H1 (cell line): Measurements from ENCODE around the gene PDE1C. TPM values are rescaled to one million over a fixed set of nuclear protein-coding genes. Genes with fewer than 3 reads are reported as not detected.

ENCODE experiments used
- CTCF ChIA-PET: fragments of 300-600 bp; sonication (Branson Sonifier 250); formaldehyde crosslinking; loops from one replicate; lab custom pipeline; 2021; ENCODE audit not compliant: partially characterized antibody; lab: Charles Lee
- POLR2A ChIA-PET: fragments of 300-600 bp; sonication (Branson Sonifier 250); formaldehyde crosslinking; loops from one replicate; lab custom pipeline; 2021; ENCODE audit warnings: inconsistent platforms; ENCODE audit not compliant: partially characterized antibody; lab: Charles Lee
- DNase-seq, 2 experiments: peaks; one replicate each; pipeline versions ENCODE4 v3.0.0 to v3.0.0-alpha.2; 2010 to 2022; ENCODE audit warnings: low spot score in 2 of 2, low read depth in 1 of 2, mixed read lengths in 1 of 2
- FAIRE-seq: peaks from 2 replicates; lab custom pipeline; 2011; peaks lifted over from hg19 to GRCh38; lab: Jason Lieb, UNC
- H2AFZ ChIP-seq: 2 replicates; pipeline ENCODE4 v1.8.1; 2012; ENCODE audit warnings: low read length, inconsistent platforms
- H2AK5ac ChIP-seq: 2 replicates; pipeline ENCODE4 v1.6.1; 2013; ENCODE audit warnings: low read depth, low read length
- H2BK120ac ChIP-seq: replicated peaks from 2 replicates; pipeline ENCODE3; 2013; ENCODE audit warnings: low read depth, low read length, inconsistent platforms
- H2BK12ac ChIP-seq: 2 replicates; pipeline ENCODE4 v1.6.1; 2013; ENCODE audit warnings: low read depth, low read length
- H2BK15ac ChIP-seq: 2 replicates; pipeline ENCODE4 v1.6.1; 2013; ENCODE audit warnings: low read length
- H2BK20ac ChIP-seq: 2 replicates; pipeline ENCODE4 v1.6.1; 2013; ENCODE audit warnings: low read length
- H2BK5ac ChIP-seq: 2 replicates; pipeline ENCODE4 v1.6.1; 2013; ENCODE audit warnings: low read depth, low read length
- H3K14ac ChIP-seq: 2 replicates; pipeline ENCODE4 v1.6.1; 2013; ENCODE audit warnings: inconsistent platforms; ENCODE audit not compliant: insufficient read length
- H3K18ac ChIP-seq: 2 replicates; pipeline ENCODE4 v1.6.1; 2013; ENCODE audit warnings: low read length; ENCODE audit errors: extremely low read depth
- H3K23ac ChIP-seq: 2 replicates; pipeline ENCODE4 v1.6.1; 2013; ENCODE audit warnings: inconsistent platforms; ENCODE audit not compliant: insufficient read length
- H3K23me2 ChIP-seq: 2 replicates; pipeline ENCODE4 v1.6.1; 2013; ENCODE audit warnings: low read depth, low read length
- H3K27ac ChIP-seq: 2 replicates; pipeline ENCODE4 v1.6.1; 2011; ENCODE audit warnings: low read depth, low read length, inconsistent platforms
- H3K27me3 ChIP-seq, 4 experiments: replicated peaks in 1 of 4; 1 replicate in 1 of 4; 2 replicates in 3 of 4; pipeline versions ENCODE4 v1.6.1 to v1.8.1; 2011 to 2013; ENCODE audit warnings: low read length in 3 of 4, mild to moderate bottlenecking in 3 of 4, inconsistent platforms in 2 of 4, mixed read lengths in 2 of 4, moderate library complexity in 1 of 4; ENCODE audit not compliant: control insufficient read depth in 3 of 4, insufficient read depth in 3 of 4; ENCODE audit errors: extremely low read depth in 1 of 4
- H3K36me3 ChIP-seq, 4 experiments: 2 replicates each; pipeline versions ENCODE4 v1.6.1 to v1.8.1; 2011 to 2013; ENCODE audit warnings: mild to moderate bottlenecking in 4 of 4, low read length in 3 of 4, moderate library complexity in 2 of 4, control low read depth in 1 of 4, inconsistent platforms in 1 of 4; ENCODE audit not compliant: insufficient read depth in 4 of 4, control insufficient read depth in 2 of 4
- H3K4ac ChIP-seq: replicated peaks from 2 replicates; pipeline ENCODE3; 2013; ENCODE audit warnings: low read length, low read depth, mixed read lengths, inconsistent platforms; ENCODE audit not compliant: insufficient read length
- H3K4me1 ChIP-seq, 4 experiments: replicated peaks in 1 of 4; 1 replicate in 1 of 4; 2 replicates in 3 of 4; pipeline versions ENCODE4 v1.6.1 to v1.8.1; 2011 to 2013; ENCODE audit warnings: low read length in 3 of 4, inconsistent platforms in 2 of 4, mixed read lengths in 1 of 4; ENCODE audit not compliant: insufficient read depth in 4 of 4, control insufficient read depth in 3 of 4
- H3K4me2 ChIP-seq, 2 experiments: 2 replicates each; pipeline versions ENCODE4 v1.6.1 to v1.8.1; 2011 to 2013; ENCODE audit warnings: low read depth in 2 of 2, low read length in 2 of 2, control low read depth in 1 of 2, inconsistent platforms in 1 of 2, mild to moderate bottlenecking in 1 of 2; ENCODE audit not compliant: insufficient read depth in 1 of 2
- H3K4me3 ChIP-seq, 4 experiments: fragments of 200-600, 300-600 bp in 1 of 4; sonication (generic), shearing (Covaris generic), sonication (Bioruptor Twin) in 1 of 4; 2 replicates each; pipeline versions ENCODE4 v1.5.1 to v1.8.1; 2011 to 2016; ENCODE audit warnings: low read length in 4 of 4, low read depth in 3 of 4, control low read depth in 2 of 4, inconsistent platforms in 2 of 4, mild to moderate bottlenecking in 2 of 4, mixed read lengths in 1 of 4, moderate library complexity in 1 of 4; ENCODE audit not compliant: insufficient read depth in 2 of 4; ENCODE audit errors: extremely low read depth in 1 of 4
- H3K56ac ChIP-seq: replicated peaks from 2 replicates; pipeline ENCODE3; 2013; ENCODE audit warnings: low read depth, mild to moderate bottlenecking, mixed read lengths, low read length, inconsistent platforms; ENCODE audit not compliant: insufficient read length
- H3K79me1 ChIP-seq: 2 replicates; pipeline ENCODE4 v1.6.1; 2013; ENCODE audit warnings: low read depth, low read length, control low read depth
- H3K79me2 ChIP-seq, 2 experiments: 2 replicates each; pipeline versions ENCODE4 v1.6.1 to v1.8.1; 2012 to 2013; ENCODE audit warnings: low read length in 2 of 2, mild to moderate bottlenecking in 2 of 2, inconsistent platforms in 1 of 2; ENCODE audit not compliant: insufficient read depth in 2 of 2, control insufficient read depth in 1 of 2
- H3K9ac ChIP-seq, 4 experiments: replicated peaks in 1 of 4; 1 replicate in 1 of 4; 2 replicates in 3 of 4; pipeline versions ENCODE4 v1.6.1 to v1.8.1; 2011 to 2013; ENCODE audit warnings: low read depth in 3 of 4, low read length in 3 of 4, control low read depth in 2 of 4, mild to moderate bottlenecking in 2 of 4, moderate library complexity in 2 of 4, inconsistent platforms in 1 of 4; ENCODE audit errors: extremely low read depth in 1 of 4
- H3K9me3 ChIP-seq, 2 experiments: 2 replicates each; pipeline versions ENCODE4 v1.6.1 to v1.8.1; 2012 to 2013; ENCODE audit warnings: mild to moderate bottlenecking in 2 of 2, moderate library complexity in 2 of 2, control low read depth in 1 of 2, inconsistent platforms in 1 of 2, low read depth in 1 of 2, low read length in 1 of 2, mixed read lengths in 1 of 2; ENCODE audit not compliant: insufficient read depth in 2 of 2
- H4K20me1 ChIP-seq, 2 experiments: replicated peaks in 1 of 2; 2 replicates each; pipeline versions ENCODE3 to v1.8.1; 2011 to 2013; ENCODE audit warnings: inconsistent platforms in 2 of 2, low read length in 2 of 2, mild to moderate bottlenecking in 1 of 2; ENCODE audit not compliant: insufficient read depth in 2 of 2, control insufficient read depth in 1 of 2
- H4K5ac ChIP-seq: 2 replicates; pipeline ENCODE4 v1.6.1; 2013; ENCODE audit warnings: low read length, low read depth, mixed read lengths, inconsistent platforms; ENCODE audit not compliant: insufficient read length
- H4K8ac ChIP-seq: 2 replicates; pipeline ENCODE4 v1.8.0; 2013; ENCODE audit warnings: mild to moderate bottlenecking, moderate library complexity, low read length, inconsistent platforms; ENCODE audit not compliant: insufficient read depth; ENCODE audit errors: extremely low read depth
- H4K91ac ChIP-seq: replicated peaks from 2 replicates; pipeline ENCODE3; 2013; ENCODE audit warnings: low read length, mixed read lengths, inconsistent platforms; ENCODE audit not compliant: insufficient read length
- ATF2 ChIP-seq: IDR thresholded peaks from 2 replicates; pipeline ENCODE4 v1.6.1; 2012; ENCODE audit warnings: low read length, inconsistent platforms
- CBX5 ChIP-seq: fragments of 300-800, 300-1000 bp; sonication (generic); IDR thresholded peaks from 2 replicates; pipeline ENCODE4 v1.7.1; 2016; ENCODE audit warnings: antibody characterized with exemption, low read length, low read depth
- EGR1 ChIP-seq: IDR thresholded peaks from 2 replicates; pipeline ENCODE4 v1.6.1; 2011; ENCODE audit warnings: low read depth, low read length, borderline replicate concordance
- KDM1A ChIP-seq: fragments of 200-600, 300-600 bp; sonication (generic); IDR thresholded peaks from 2 replicates; pipeline ENCODE4 v1.7.1; 2016; ENCODE audit warnings: mild to moderate bottlenecking, low read length, borderline replicate concordance
- KDM5A ChIP-seq: fragments of 200-600 bp; IDR thresholded peaks from 2 replicates; pipeline ENCODE4 v1.7.1; 2012; ENCODE audit warnings: mild to moderate bottlenecking, low read length, inconsistent platforms, mixed read lengths
- RFX5 ChIP-seq: IDR thresholded peaks from 2 replicates; pipeline ENCODE4 v1.6.1; 2011; ENCODE audit warnings: low read depth, low read length, improper control_type of control experiment, borderline replicate concordance
- RXRA ChIP-seq: IDR thresholded peaks from 2 replicates; pipeline ENCODE4 v1.6.1; 2011; ENCODE audit warnings: low read depth, mild to moderate bottlenecking, low read length, moderate library complexity; ENCODE audit not compliant: insufficient read depth
- TAF1 ChIP-seq: IDR thresholded peaks from 2 replicates; pipeline ENCODE4 v1.6.1; 2011; ENCODE audit warnings: mild to moderate bottlenecking, low read depth, low read length
- TBP ChIP-seq: IDR thresholded peaks from 2 replicates; pipeline ENCODE4 v1.6.1; 2011; ENCODE audit warnings: low read depth, low read length, improper control_type of control experiment
- WGBS, 2 experiments: shearing (Covaris generic) in 1 of 2; methylation state at CpG; one replicate each; pipeline versions ENCODE4 v1.1.6 to v1.1.7; 2013 to 2015; ENCODE audit warnings: low lambda C conversion rate in 2 of 2, mixed read lengths in 2 of 2, inconsistent platforms in 1 of 2, low coverage in 1 of 2, missing lambda C conversion rate in 1 of 2; ENCODE audit not compliant: insufficient replicate concordance in 2 of 2, insufficient coverage in 1 of 2, insufficient read length in 1 of 2; ENCODE audit errors: extremely low coverage in 1 of 2, missing lambda C conversion rate in 1 of 2; 5-methylcytosine and 5-hydroxymethylcytosine counted together
- polyA plus RNA-seq, 7 experiments: library from polyadenylated mRNA; depleted of rRNA in 3 of 7; stranded (reverse) in 5 of 7; unstranded in 2 of 7; fragments of >200 nt in 5 of 7; fragments of 200-250 nt in 2 of 7; gene quantifications; 1 replicate in 5 of 7; 2 replicates in 1 of 7; 4 replicates in 1 of 7; pipeline versions ENCODE4 v1.2.1 to v1.2.3, GENCODE V29; 2011 to 2013; ENCODE audit warnings: missing spikeins in 2 of 7, mixed read lengths in 2 of 7
- total RNA-seq: library from RNA; stranded (reverse); fragmentation: NEBNext Ultra II Directional; extraction: Animal tissue kit (Norgen Biotek cat#: 25700); gene quantifications from 2 replicates; pipeline ENCODE4 v1.2.1, GENCODE V29; 2021

The PDE1C gene
- total and polyA plus RNA-seq, 2 of the 8 experiments (the other 6 are each of a cell fraction or from before 2014, with no cell fraction given): 0.11 to 1.1 TPM

DNA sequence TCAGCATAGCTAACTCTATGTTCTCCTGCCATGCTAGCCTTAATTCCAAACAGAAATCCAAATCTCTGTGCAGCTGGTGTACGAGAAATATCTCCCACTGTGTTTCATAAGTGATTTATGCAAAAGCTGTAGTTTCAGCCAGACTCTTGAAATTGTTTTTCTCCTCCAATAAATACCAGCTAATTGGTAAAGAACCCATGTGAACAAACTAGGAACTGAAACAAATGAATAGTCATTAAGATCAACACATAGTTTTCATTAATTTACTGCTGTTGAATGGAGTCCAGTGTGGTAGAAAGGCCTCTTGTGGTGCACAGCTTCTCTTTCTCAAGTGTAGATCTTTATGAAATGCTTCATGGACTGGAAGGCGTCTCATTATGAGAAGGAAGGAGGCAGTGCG, 364.8 kb downstream of the PDE1C start:
- 81% methylated on average over 3 of the region's 3 CpGs; no CpG with 5 or more reads in 1 of the 2 experiments for WGBS, 2 experiments
- Histone ChIP-seq H3K27me3 (peaks cover 0 to 16% (median under 1%) of the 10 kb centered on the region in 4 experiments; a peak in 4 of 7 replicates), H3K4me3 (no peak overlapping the region)

More for the DNA sequence above, 364.8 kb downstream of the PDE1C start:
- H3K79me1 ChIP-seq: no peaks in the 10 kb centered on the region
- H3K56ac ChIP-seq: no peak overlapping the region
- no peak overlapping the region for H4K91ac ChIP-seq
- no peak overlapping the region for H2BK15ac ChIP-seq
- no peak overlapping the region for H4K5ac ChIP-seq
- CTCF ChIA-PET: interaction anchor here (7.8 kb wide), 1 partner anchor 24 kb away, joined by 27 read pairs; no protein-coding TSS in a partner anchor
- no peaks in the 10 kb centered on the region for H3K9me3 ChIP-seq
- H2AK5ac ChIP-seq: no peak overlapping the region
- POLR2A ChIA-PET: no interaction called here
- H4K8ac ChIP-seq: no peak overlapping the region
- no peak overlapping the region for H2BK12ac ChIP-seq
- H3K23me2 ChIP-seq: no peaks in the 10 kb centered on the region
- no peak overlapping the region for H3K18ac ChIP-seq
- no peak overlapping the region for H3K9ac ChIP-seq
- no peak overlapping the region for H2BK120ac ChIP-seq
- 0 out of 2 replicates have a peak overlapping the region, but pooled peaks have one; percentile 2 for H2BK20ac ChIP-seq
- FAIRE-seq: no peak
- H3K4me1 ChIP-seq: peaks cover 0 to 7% (median 2%) of the 10 kb centered on the region in 4 experiments; a peak in 2 of 7 replicates
- H3K27ac ChIP-seq: no peak overlapping the region
- H3K36me3 ChIP-seq: no peaks in the 10 kb centered on the region; a peak in 1 of 8 replicates
- H3K14ac ChIP-seq: no peak overlapping the region
- no peak overlapping the region for H3K4me2 ChIP-seq
- DNase-seq: no peak
- H3K79me2 ChIP-seq: no peaks in the 10 kb centered on the region
- no peak overlapping the region for H3K23ac ChIP-seq
- H2AFZ ChIP-seq: no peak overlapping the region
- H3K4ac ChIP-seq: no peak overlapping the region
- H4K20me1 ChIP-seq: no peaks in the 10 kb centered on the region
- no peak for TF ChIP-seq CBX5
- no peak for TF ChIP-seq RFX5
- no peak for TF ChIP-seq RXRA
- TF ChIP-seq KDM1A: no peak
- no peak for TF ChIP-seq TBP
- no peak for TF ChIP-seq KDM5A
- TF ChIP-seq TAF1: no peak
- TF ChIP-seq EGR1: no peak
- TF ChIP-seq ATF2: no peak
- no peak overlapping the region for H2BK5ac ChIP-seq
